ENCODE measurements around the gene LATS1. TPM values are rescaled to one million over a fixed set of nuclear protein-coding genes. Genes with fewer than 3 reads are reported as not detected.

Gene LATS1
- polyA plus RNA-seq, 3 donors: 5.2 to 10.3 (median 10.1) TPM

- Mint-ChIP-seq H3K9me3 (no peaks in the 10 kb centered on the region), H3K27ac (peak overlapping the region; percentile 83 to 97 (median 93)), H3K4me3 (peak overlapping the region; percentile 47 to 90), H3K36me3 (peaks cover 13 to 41% of the 10 kb centered on the region in 2 donors), H3K4me1 (peaks cover 45% of the 10 kb centered on the region), H3K27me3 (ENCODE audit: low read depth in 3 of 3) (no peaks in the 10 kb centered on the region)
- Histone ChIP-seq H2AFZ (ENCODE audit: insufficient read depth, low read depth, low read length, poor library complexity, severe bottlenecking) (peak overlapping the region; percentile 19), H3K4me1 (ENCODE audit: control insufficient read depth in 1 of 2, insufficient read depth in 2 of 2, low read length in 2 of 2) (peaks cover 40 to 49% of the 10 kb centered on the region in 2 donors), H3K27ac (ENCODE audit: low read depth in 1 of 2, low read length in 2 of 2) (peak overlapping the region; percentile 73 to 83), H3K4me2 (replicated peaks; ENCODE audit: extremely low read depth, low read length, poor library complexity, severe bottlenecking) (peak overlapping the region; percentile 78), H3K79me2 (ENCODE audit: insufficient read depth, low read length) (peaks cover 14% of the 10 kb centered on the region), H3K36me3 (replicated peaks in 1 of 2; ENCODE audit: control insufficient read depth in 1 of 2, insufficient read depth in 2 of 2, low read length in 2 of 2) (peaks cover 15 to 25% of the 10 kb centered on the region in 2 donors), H3K9me3 (replicated peaks in 1 of 2; ENCODE audit: control insufficient read depth in 1 of 2, insufficient read depth in 1 of 2, low read length in 2 of 2) (no peaks in the 10 kb centered on the region), H3K27me3 (ENCODE audit: control insufficient read depth in 2 of 2, insufficient read depth in 2 of 2, low read length in 2 of 2) (no peaks in the 10 kb centered on the region), H3K4me3 (replicated peaks in 1 of 3; ENCODE audit: low read depth in 2 of 3, low read length in 3 of 3) (peak overlapping the region in 1 of 3 experiments; percentile 61), H4K20me1 (ENCODE audit: insufficient read depth, low read length) (no peaks in the 10 kb centered on the region), H3K9ac (ENCODE audit: insufficient read depth, low read length, poor library complexity, severe bottlenecking) (no peak overlapping the region)
- WGBS (ENCODE audit: insufficient coverage): no CpG with 5 or more reads among the region's 4 CpGs
- intact Hi-C loops (cut with micrococcal nuclease): loop anchor here (10.0 kb wide), 4 partner anchors 47 to 197 kb away; partner anchors contain the start of genes GINM1 (in 1 of the 2), LRP11 (in 1 of the 2) and RAET1G (in 1 of the 2)
- TF ChIP-seq, protein P1, sequence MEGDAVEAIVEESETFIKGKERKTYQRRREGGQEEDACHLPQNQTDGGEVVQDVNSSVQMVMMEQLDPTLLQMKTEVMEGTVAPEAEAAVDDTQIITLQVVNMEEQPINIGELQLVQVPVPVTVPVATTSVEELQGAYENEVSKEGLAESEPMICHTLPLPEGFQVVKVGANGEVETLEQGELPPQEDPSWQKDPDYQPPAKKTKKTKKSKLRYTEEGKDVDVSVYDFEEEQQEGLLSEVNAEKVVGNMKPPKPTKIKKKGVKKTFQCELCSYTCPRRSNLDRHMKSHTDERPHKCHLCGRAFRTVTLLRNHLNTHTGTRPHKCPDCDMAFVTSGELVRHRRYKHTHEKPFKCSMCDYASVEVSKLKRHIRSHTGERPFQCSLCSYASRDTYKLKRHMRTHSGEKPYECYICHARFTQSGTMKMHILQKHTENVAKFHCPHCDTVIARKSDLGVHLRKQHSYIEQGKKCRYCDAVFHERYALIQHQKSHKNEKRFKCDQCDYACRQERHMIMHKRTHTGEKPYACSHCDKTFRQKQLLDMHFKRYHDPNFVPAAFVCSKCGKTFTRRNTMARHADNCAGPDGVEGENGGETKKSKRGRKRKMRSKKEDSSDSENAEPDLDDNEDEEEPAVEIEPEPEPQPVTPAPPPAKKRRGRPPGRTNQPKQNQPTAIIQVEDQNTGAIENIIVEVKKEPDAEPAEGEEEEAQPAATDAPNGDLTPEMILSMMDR (IDR thresholded peaks at IDR 0.05): no peak
- peak; percentile 36 to 49 (median 48) for DNase-seq
Measured at GRCh38 chr6:149727793-149728498, 10.0 kb upstream of the LATS1 start.

- no peak overlapping the region for H3K4me3 ChIP-seq (replicated peaks in 1 of 3; ENCODE audit: low read depth in 2 of 3, low read length in 3 of 3)
- TF ChIP-seq, protein P1 (IDR thresholded peaks at IDR 0.05): no peak
Measured at GRCh38 chr6:149725785-149726184, 7.9 kb upstream of the LATS1 start.

More at GRCh38 chr6:149725785-149726184, 7.9 kb upstream of the LATS1 start:
- H3K9me3 Mint-ChIP-seq: no peaks in the 10 kb centered on the region
- H3K9me3 ChIP-seq (replicated peaks in 1 of 2; ENCODE audit: control insufficient read depth in 1 of 2, insufficient read depth in 1 of 2, low read length in 2 of 2): no peaks in the 10 kb centered on the region
- H3K36me3 Mint-ChIP-seq: peaks cover 10 to 23% of the 10 kb centered on the region in 2 donors
- H3K27me3 ChIP-seq (ENCODE audit: control insufficient read depth in 2 of 2, insufficient read depth in 2 of 2, low read length in 2 of 2): no peaks in the 10 kb centered on the region
- H3K79me2 ChIP-seq (ENCODE audit: insufficient read depth, low read length): peaks cover 14% of the 10 kb centered on the region
- H2AFZ ChIP-seq (ENCODE audit: insufficient read depth, low read depth, low read length, poor library complexity, severe bottlenecking): no peak overlapping the region
- intact Hi-C loops (cut with micrococcal nuclease): loop anchor here (10.0 kb wide), 4 partner anchors 49 to 199 kb away; partner anchors contain the start of genes GINM1 (in 1 of the 2), LRP11 (in 1 of the 2) and RAET1G (in 1 of the 2)
- no peak overlapping the region for H3K4me2 ChIP-seq (replicated peaks; ENCODE audit: extremely low read depth, low read length, poor library complexity, severe bottlenecking)
- peaks cover 5 to 9% of the 10 kb centered on the region in 2 donors for H3K36me3 ChIP-seq (replicated peaks in 1 of 2; ENCODE audit: control insufficient read depth in 1 of 2, insufficient read depth in 2 of 2, low read length in 2 of 2)
- H3K9ac ChIP-seq (ENCODE audit: insufficient read depth, low read length, poor library complexity, severe bottlenecking): no peak overlapping the region
- H3K4me1 Mint-ChIP-seq: peaks cover 45% of the 10 kb centered on the region
- DNase-seq: no peak
- H3K27ac ChIP-seq (ENCODE audit: low read depth in 1 of 2, low read length in 2 of 2): no peak overlapping the region
- H3K4me3 Mint-ChIP-seq: no peak overlapping the region
- H4K20me1 ChIP-seq (ENCODE audit: insufficient read depth, low read length): no peaks in the 10 kb centered on the region
- peaks cover 39 to 49% of the 10 kb centered on the region in 2 donors for H3K4me1 ChIP-seq (ENCODE audit: control insufficient read depth in 1 of 2, insufficient read depth in 2 of 2, low read length in 2 of 2)
- no peaks in the 10 kb centered on the region for H3K27me3 Mint-ChIP-seq (ENCODE audit: low read depth in 3 of 3)
- H3K27ac Mint-ChIP-seq: no peak overlapping the region
- WGBS (ENCODE audit: insufficient coverage): 97% methylated on average over 3 of the region's 3 CpGs

Measured in CD14-positive monocyte (primary cell).